A673 (cell line): ENCODE measurements around the gene ACTN2.

Source experiments
- CTCF ChIP-seq: fragments of 300-800, 200-600 bp; sonication (generic); conservative IDR thresholded peaks from 2 replicates; pipeline ENCODE4 v1.5.1; 2017; ENCODE audit warnings: low read depth, mild to moderate bottlenecking, antibody characterized with exemption, low read length, moderate library complexity, mixed read lengths
- EZH2 ChIP-seq: fragments of 200-600 bp; sonication (generic); IDR thresholded peaks from 2 replicates; pipeline ENCODE4 v1.6.1; 2017; ENCODE audit warnings: borderline replicate concordance, low read depth, mild to moderate bottlenecking, mixed read lengths, antibody characterized with exemption, low read length; ENCODE audit not compliant: poor library complexity, severe bottlenecking

GRCh38 chr1:236724506-236724905 is 38.2 kb downstream of the ACTN2 start:
- TF ChIP-seq CTCF (no peak), EZH2 (no peak)
